ENCODE results near the gene SRSF4. TPM values are rescaled to one million over a fixed set of nuclear protein-coding genes. Genes with fewer than 3 reads are reported as not detected.

Gene SRSF4
- total RNA-seq, 1 donor from 2014 or later = 52.4 TPM

DNA sequence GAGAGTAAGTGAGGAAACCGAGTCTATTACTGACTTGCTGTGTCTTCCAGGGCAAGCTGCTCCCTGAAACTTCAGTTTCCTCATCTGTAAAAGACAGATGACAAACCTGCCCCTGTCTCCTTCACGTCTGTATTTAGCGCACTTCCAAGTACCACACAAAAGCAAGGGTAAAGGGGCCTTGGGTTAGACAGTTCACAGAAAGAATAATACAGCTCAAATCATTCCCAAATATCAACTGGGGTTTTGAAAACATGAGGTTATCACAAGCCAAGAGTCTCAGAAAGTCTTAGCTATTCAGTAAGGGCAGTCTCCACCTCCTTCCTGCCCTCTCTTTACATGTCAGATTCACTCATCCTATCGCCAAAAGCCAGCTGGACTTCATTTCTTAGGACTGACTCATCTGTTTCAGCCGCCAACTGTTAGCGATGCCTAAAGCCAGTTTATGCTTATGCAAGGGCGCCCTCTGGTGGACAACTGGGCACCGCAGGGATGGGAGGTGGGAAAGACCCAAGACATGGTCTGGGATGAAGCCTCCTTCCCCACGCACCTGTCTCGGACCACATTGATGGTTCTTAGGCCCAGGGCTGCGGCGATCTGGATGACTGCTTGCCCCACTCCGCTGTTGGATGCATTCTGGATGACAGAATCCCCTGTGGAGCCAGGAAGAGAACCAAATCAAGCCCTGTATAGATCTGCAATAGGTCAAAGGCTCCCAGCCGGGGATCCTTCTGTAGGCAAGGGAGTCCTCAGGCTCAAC is 21.1 kb upstream of the SRSF4 start:
- ATAC-seq = peak; percentile 94
- peak; percentile 95 for DNase-seq (ENCODE audit: missing footprints)
- intact Hi-C loops (cut with DNase I) = loop anchor here (1.0 to 5.0 kb wide), 3 partner anchors 170 to 405 kb away; no protein-coding TSS in a partner anchor

DNA sequence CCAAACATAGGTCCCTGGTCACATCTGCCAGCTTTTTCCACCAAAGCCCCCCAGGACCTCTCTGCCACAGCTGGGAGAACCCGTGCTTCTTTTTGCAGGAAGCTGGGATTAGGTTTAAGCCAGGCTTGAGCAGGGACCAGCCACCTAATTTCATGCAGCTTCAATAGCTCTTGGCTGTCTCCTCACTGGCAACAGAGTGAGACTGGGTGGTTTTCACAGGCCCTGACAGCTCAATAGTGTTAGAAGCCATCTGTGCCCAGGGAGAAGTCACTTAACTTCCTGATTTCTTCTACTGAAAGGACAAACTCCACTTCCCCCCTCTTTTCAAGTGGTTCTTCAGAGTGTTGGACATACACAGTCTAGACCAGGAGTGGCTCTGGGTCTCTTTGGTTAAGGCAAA is 20.4 kb upstream of the SRSF4 start:
- intact Hi-C loops (cut with DNase I) = loop anchor here (5.0 kb wide), 2 partner anchors 170 to 405 kb away; no protein-coding TSS in a partner anchor
- DNase-seq (ENCODE audit: missing footprints) = no peak
- ATAC-seq = no peak

DNA sequence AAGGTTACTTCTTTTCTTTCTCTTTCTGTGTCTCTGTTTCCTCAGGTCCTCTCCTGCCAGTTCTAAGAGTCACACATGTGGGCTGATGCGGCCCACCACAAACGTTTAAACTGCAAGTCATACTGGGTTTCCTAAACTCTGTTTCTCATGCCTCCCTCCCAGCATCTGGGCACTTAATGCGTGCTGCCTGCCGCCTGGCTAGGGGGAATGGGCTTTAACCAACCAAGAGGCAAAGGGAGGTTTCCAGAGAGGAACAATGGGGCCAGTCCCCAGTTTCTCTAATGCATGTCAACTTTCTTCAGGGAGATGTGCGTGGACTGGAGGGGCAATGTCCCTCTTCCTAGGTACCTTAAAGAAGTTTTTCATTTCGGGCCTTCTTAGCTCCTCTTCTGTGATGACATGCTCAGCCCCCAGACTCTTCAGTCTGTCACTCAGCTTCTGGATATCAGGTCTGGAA is 19.9 kb upstream of the SRSF4 start:
- intact Hi-C loops (cut with DNase I) = loop anchor here (5.0 kb wide), 2 partner anchors 169 to 404 kb away; no protein-coding TSS in a partner anchor
- DNase-seq (ENCODE audit: missing footprints) (no peak), ATAC-seq (no peak)

- intact Hi-C loops (cut with DNase I) = loop anchor here (5.0 kb wide), 2 partner anchors 169 to 404 kb away; no protein-coding TSS in a partner anchor
- ATAC-seq (no peak), DNase-seq (ENCODE audit: missing footprints) (no peak)
These were observed 19.4 kb upstream of the SRSF4 start for GRCh38 chr1:29200906-29201594.

- intact Hi-C loops (cut with DNase I) = no loop called here
- no peak for DNase-seq (ENCODE audit: missing footprints)
- ATAC-seq = no peak
These were observed 16.3 kb upstream of the SRSF4 start for GRCh38 chr1:29197993-29198392.

DNA sequence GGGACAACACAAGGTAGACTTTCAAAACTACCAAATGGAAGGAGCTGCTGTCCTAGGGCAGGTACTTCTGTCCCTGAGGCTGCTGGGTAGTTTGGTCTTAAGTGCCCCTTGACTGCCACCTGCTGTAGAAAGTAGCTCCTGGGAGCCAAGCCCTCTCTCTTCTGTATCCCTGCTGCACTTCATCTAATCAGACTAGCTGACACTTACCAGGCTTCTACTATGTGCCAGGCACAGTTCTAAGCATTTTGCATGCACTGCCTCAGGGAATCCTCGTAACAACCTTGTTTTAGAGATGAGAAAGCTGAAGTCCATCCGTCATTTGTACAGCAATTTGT is 15.9 kb upstream of the SRSF4 start:
- DNase-seq (ENCODE audit: missing footprints) (no peak), ATAC-seq (peak; percentile 62)
- intact Hi-C loops (cut with DNase I) = no loop called here

GRCh38 chr1:29196863-29197589 is 15.3 kb upstream of the SRSF4 start:
- ATAC-seq (no peak), DNase-seq (ENCODE audit: missing footprints) (no peak)
- intact Hi-C loops (cut with DNase I) = no loop called here

GRCh38 chr1:29195881-29196291 is 14.2 kb upstream of the SRSF4 start:
- intact Hi-C loops (cut with DNase I) = no loop called here
- DNase-seq (ENCODE audit: missing footprints) (no peak), ATAC-seq (peak; percentile 30)

DNA sequence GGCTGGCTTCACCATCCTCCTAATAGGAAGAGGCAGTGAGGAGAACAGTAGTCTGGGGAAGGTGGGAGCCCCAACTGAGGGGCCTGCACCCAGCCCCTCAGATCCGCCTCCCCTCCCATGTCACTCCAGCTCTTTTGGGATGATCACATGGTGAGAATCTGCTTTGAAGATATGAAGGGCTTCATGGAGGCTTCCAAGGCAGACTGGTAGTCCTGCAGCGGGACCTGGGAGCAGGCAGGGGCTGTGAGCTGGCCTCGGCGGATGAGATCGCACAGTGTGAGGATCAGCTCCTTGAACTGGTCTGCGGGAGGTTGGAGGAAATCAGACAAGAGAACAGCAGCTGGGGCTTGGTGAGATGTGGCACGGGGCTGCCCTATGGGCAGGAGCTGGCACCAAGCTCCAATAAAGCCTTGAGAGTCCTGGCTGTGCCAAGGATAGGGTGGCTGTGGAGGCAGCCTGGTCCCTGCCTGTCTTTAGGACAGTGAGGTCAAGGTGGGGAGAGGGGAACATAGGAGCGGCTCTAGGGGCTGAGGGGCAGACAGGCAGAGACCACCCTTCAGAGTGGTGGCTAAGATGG is 12.3 kb upstream of the SRSF4 start:
- no peak for DNase-seq (ENCODE audit: missing footprints)
- intact Hi-C loops (cut with DNase I) = no loop called here
- ATAC-seq = no peak

GRCh38 chr1:29190718-29191117 is 9.0 kb upstream of the SRSF4 start:
- DNase-seq (ENCODE audit: missing footprints) (no peak), ATAC-seq (no peak)
- intact Hi-C loops (cut with DNase I) = no loop called here

DNA sequence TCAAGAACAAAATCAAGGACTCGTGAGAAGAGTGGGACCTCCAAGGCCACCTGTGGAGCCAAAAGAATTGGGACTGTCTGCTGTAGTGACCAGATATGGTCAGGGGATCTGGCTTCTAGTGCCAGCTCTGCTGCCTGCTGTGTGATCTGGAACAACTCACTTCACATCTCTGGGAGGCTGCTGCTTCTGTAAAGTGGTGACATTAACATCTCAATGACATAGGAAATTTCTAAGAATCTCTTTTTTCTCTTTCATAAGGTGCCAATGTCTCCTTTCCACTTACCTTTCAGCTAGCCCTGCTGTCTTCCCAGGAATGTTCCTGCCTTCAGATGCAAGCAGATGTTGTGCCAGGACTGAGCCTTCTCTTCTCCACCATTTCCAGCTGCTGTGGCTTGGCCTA is 5.0 kb upstream of the SRSF4 start:
- intact Hi-C loops (cut with DNase I) = no loop called here
- DNase-seq (ENCODE audit: missing footprints) (no peak), ATAC-seq (no peak)

- ATAC-seq (no peak), DNase-seq (ENCODE audit: missing footprints) (no peak)
These were observed 4.6 kb upstream of the SRSF4 start for GRCh38 chr1:29186252-29186651.

DNA sequence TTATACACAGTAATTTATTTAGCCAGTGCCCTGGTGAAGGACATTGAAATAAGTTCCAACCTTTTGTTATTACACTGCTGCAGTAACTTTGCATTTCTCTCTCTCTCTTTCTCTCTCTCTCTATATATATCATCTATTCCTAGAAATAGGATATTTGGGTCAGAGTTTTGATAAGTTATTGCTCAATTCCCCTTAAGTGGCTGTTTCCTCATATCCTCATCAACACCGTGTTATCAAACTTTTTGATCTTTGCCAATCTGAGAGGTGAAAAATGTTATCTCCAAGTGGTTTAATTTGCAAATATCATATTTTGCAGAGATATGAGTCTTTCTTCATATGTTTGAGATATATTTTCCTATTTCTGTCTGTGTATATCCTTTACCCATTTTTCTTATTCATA is 1.6 kb upstream of the SRSF4 start:
- DNase-seq (ENCODE audit: missing footprints) = no peak
- no peak for ATAC-seq
- intact Hi-C loops (cut with DNase I) = loop anchor here (5.0 kb wide), 2 partner anchors 61 to 301 kb away; partner anchors contain the start of gene TMEM200B

More at GRCh38 chr1:29186252-29186651, 4.6 kb upstream of the SRSF4 start:
- intact Hi-C loops (cut with DNase I) = no loop called here

- no peak for DNase-seq (ENCODE audit: missing footprints)
- intact Hi-C loops (cut with DNase I) = loop anchor here (2.0 to 5.0 kb wide), 3 partner anchors 58 to 532 kb away; partner anchors contain the start of genes RNU11 and TMEM200B
These were observed 945 bp downstream of the SRSF4 start for GRCh38 chr1:29180497-29181412.

GRCh38 chr1:29179641-29180184 is 2.0 kb downstream of the SRSF4 start:
- ATAC-seq (no peak), DNase-seq (ENCODE audit: missing footprints) (no peak)
- intact Hi-C loops (cut with DNase I) = loop anchor here (2.0 to 5.0 kb wide), 3 partner anchors 57 to 531 kb away; partner anchors contain the start of genes RNU11 and TMEM200B

More at GRCh38 chr1:29180497-29181412, 945 bp downstream of the SRSF4 start:
- peak; percentile 2 for ATAC-seq

- DNase-seq (ENCODE audit: missing footprints) = no peak
- intact Hi-C loops (cut with DNase I) = no loop called here
- no peak for ATAC-seq
These were observed 4.5 kb downstream of the SRSF4 start for GRCh38 chr1:29177022-29177705.

DNA sequence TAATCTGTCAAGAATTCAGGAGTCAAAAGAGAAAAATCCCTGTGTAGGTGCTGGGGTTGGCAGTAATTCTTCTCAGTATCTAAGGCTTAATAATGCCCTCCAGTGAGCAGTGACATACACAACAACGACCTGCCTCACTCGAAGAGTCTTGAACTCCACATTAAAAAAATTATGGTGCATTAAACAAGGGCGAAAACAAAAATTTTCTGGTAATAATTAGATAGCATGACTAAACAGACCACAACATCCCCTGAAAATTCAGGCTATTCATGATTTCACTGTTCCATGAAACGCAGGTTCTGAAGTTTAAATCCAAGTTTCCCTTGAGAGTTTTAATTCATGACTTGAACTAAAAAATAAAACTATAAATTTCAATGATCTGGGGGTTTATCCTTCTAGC is 5.1 kb downstream of the SRSF4 start:
- intact Hi-C loops (cut with DNase I) = no loop called here
- no peak for DNase-seq (ENCODE audit: missing footprints)
- ATAC-seq = no peak
